Effector memory CD8-positive, alpha-beta T cell (primary cell): ENCODE measurements around the gene RBMS3.

Experiments used
- ATAC-seq: fragments of 150-1000 bp; cut with Tn5 transposase; replicated peaks from 2 replicates; pipeline ENCODE4 v1.10.0; 2021; ENCODE audit warnings: mild to moderate bottlenecking, moderate library complexity
- DNase-seq, 3 experiments: peaks; one replicate each; pipeline ENCODE4 v3.0.0; 2021
- H3K27ac Mint-ChIP-seq, 2 donors: one replicate each; pipeline ENCODE4 v1.8.0; 2022; ENCODE audit warnings: mild to moderate bottlenecking in 2 of 2, mixed read lengths in 2 of 2, moderate library complexity in 2 of 2
- H3K27me3 Mint-ChIP-seq, 2 donors: one replicate each; pipeline ENCODE4 v1.8.0; 2022; ENCODE audit warnings: mixed read lengths in 2 of 2
- H3K36me3 Mint-ChIP-seq: one replicate; pipeline ENCODE4 v1.8.0; 2022; ENCODE audit warnings: mild to moderate bottlenecking, moderate library complexity, mixed read lengths; ENCODE audit not compliant: insufficient read depth
- H3K4me1 Mint-ChIP-seq, 2 donors: one replicate each; pipeline ENCODE4 v1.8.0; 2022; ENCODE audit warnings: low read depth in 2 of 2, mixed read lengths in 2 of 2
- H3K4me3 Mint-ChIP-seq, 2 donors: one replicate each; pipeline ENCODE4 v1.8.0; 2022; ENCODE audit warnings: mild to moderate bottlenecking in 2 of 2, mixed read lengths in 2 of 2, moderate library complexity in 2 of 2
- H3K9me3 Mint-ChIP-seq, 2 donors: one replicate each; pipeline ENCODE4 v1.8.0; 2022; ENCODE audit warnings: mixed read lengths in 2 of 2

The RBMS3 gene

DNA sequence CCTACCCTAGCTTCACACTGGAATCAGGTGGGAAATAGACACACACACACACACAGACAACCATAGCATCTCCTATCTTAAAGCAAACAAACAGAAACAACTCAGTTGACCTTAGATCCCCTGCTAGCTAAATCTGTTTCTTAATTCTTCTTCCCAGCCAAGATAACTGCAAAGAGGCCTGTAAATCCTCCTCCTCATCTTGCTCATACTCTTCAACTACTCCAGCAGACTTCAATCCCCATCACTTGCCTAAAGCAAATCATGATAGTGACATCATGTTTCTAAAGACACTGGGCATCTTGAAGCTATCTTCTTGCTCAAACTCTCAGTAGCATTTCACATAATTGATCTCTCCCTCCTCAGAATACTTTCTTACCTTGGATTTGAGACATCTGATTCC is 303.0 kb downstream of the RBMS3 start:
- Mint-ChIP-seq H3K9me3 (peaks cover 0 to 2% of the 10 kb centered on the region in 2 donors), H3K4me1 (no peaks in the 10 kb centered on the region), H3K27me3 (no peaks in the 10 kb centered on the region), H3K36me3 (no peaks in the 10 kb centered on the region), H3K27ac (no peak overlapping the region), H3K4me3 (no peak overlapping the region)
- ATAC-seq (no peak), DNase-seq (no peak)

- Mint-ChIP-seq H3K9me3 (peaks cover 0 to 4% of the 10 kb centered on the region in 2 donors), H3K27me3 (no peaks in the 10 kb centered on the region), H3K4me1 (no peaks in the 10 kb centered on the region)
Observed at GRCh38 chr3:29585368-29585767, 304.5 kb downstream of the RBMS3 start.

GRCh38 chr3:29587340-29587739 is 306.5 kb downstream of the RBMS3 start:
- H3K36me3 Mint-ChIP-seq: no peaks in the 10 kb centered on the region
- no peak overlapping the region for H3K4me3 Mint-ChIP-seq
- ATAC-seq (no peak), DNase-seq (no peak)
- H3K27ac Mint-ChIP-seq: no peak overlapping the region
- peaks cover 0 to 4% of the 10 kb centered on the region in 2 donors for H3K9me3 Mint-ChIP-seq
- no peaks in the 10 kb centered on the region for H3K27me3 Mint-ChIP-seq
- no peaks in the 10 kb centered on the region for H3K4me1 Mint-ChIP-seq

More at GRCh38 chr3:29585368-29585767, 304.5 kb downstream of the RBMS3 start:
- H3K4me3 Mint-ChIP-seq: no peak overlapping the region
- H3K36me3 Mint-ChIP-seq: no peaks in the 10 kb centered on the region
- no peak overlapping the region for H3K27ac Mint-ChIP-seq
- ATAC-seq (no peak), DNase-seq (no peak)

GRCh38 chr3:29590012-29590411 is 309.1 kb downstream of the RBMS3 start:
- Mint-ChIP-seq H3K36me3 (no peaks in the 10 kb centered on the region), H3K9me3 (peaks cover 0 to 4% of the 10 kb centered on the region in 2 donors), H3K4me3 (no peak overlapping the region), H3K27me3 (no peaks in the 10 kb centered on the region), H3K4me1 (no peaks in the 10 kb centered on the region), H3K27ac (no peak overlapping the region)
- ATAC-seq (no peak), DNase-seq (no peak)

DNA sequence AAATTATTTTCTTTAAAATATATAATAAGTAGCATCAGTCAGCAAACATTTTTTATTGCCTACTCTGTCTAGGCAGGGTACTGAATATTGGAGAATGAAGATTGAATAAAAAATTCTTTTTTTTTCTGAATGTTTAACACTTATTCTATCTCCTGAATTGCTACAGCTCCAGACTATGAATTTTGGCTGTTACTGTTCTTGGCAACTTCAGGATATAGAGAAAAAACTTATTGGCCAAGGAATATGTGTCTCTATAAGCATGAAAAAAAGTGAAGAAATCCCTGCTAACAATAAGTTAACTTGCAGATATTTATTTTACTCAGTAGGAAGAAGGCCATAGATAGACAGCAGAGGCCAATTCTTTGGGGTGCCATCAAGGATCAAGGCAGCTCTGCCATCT is 309.6 kb downstream of the RBMS3 start:
- H3K4me3 Mint-ChIP-seq: no peak overlapping the region
- no peaks in the 10 kb centered on the region for H3K36me3 Mint-ChIP-seq
- H3K27ac Mint-ChIP-seq: no peak overlapping the region
- DNase-seq (no peak), ATAC-seq (no peak)
- H3K9me3 Mint-ChIP-seq: peaks cover 0 to 4% of the 10 kb centered on the region in 2 donors
- H3K4me1 Mint-ChIP-seq: no peaks in the 10 kb centered on the region
- H3K27me3 Mint-ChIP-seq: no peaks in the 10 kb centered on the region

DNA sequence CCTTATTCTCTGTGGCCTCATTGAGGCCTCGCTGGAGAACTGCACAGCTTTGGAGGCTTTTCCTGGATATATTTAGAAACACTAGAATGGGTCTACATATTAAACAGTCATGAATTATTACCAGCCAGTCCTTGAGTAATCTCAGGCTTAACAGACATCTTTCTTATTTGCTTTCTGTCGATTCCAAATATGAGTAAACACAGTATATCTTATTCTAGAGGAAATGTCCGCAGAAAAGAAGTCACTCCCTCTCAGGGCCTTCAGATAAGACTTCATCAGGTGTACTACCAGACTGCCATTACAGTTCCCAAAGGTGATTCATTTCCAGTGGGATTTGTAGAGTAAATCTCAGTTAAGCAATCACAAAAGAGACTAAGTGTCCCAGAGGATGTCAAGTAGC is 310.7 kb downstream of the RBMS3 start:
- no peaks in the 10 kb centered on the region for H3K36me3 Mint-ChIP-seq
- ATAC-seq: no peak
- peaks cover 0 to 5% of the 10 kb centered on the region in 2 donors for H3K9me3 Mint-ChIP-seq
- H3K4me1 Mint-ChIP-seq: no peaks in the 10 kb centered on the region
- no peak overlapping the region for H3K4me3 Mint-ChIP-seq
- no peaks in the 10 kb centered on the region for H3K27me3 Mint-ChIP-seq
- DNase-seq: no peak
- no peak overlapping the region for H3K27ac Mint-ChIP-seq

GRCh38 chr3:29593802-29594201 is 312.9 kb downstream of the RBMS3 start:
- no peak overlapping the region for H3K27ac Mint-ChIP-seq
- no peaks in the 10 kb centered on the region for H3K36me3 Mint-ChIP-seq
- H3K4me1 Mint-ChIP-seq: no peaks in the 10 kb centered on the region
- ATAC-seq (no peak), DNase-seq (no peak)
- no peaks in the 10 kb centered on the region for H3K27me3 Mint-ChIP-seq
- H3K4me3 Mint-ChIP-seq: no peak overlapping the region
- H3K9me3 Mint-ChIP-seq: peaks cover 0 to 3% of the 10 kb centered on the region in 2 donors

GRCh38 chr3:29594261-29594660 is 313.4 kb downstream of the RBMS3 start:
- no peak overlapping the region for H3K4me3 Mint-ChIP-seq
- no peak overlapping the region for H3K27ac Mint-ChIP-seq
- ATAC-seq (no peak), DNase-seq (no peak)
- H3K36me3 Mint-ChIP-seq: no peaks in the 10 kb centered on the region
- no peaks in the 10 kb centered on the region for H3K4me1 Mint-ChIP-seq
- peaks cover 0 to 1% of the 10 kb centered on the region in 2 donors for H3K9me3 Mint-ChIP-seq
- H3K27me3 Mint-ChIP-seq: no peaks in the 10 kb centered on the region

GRCh38 chr3:29597376-29598008 is 316.6 kb downstream of the RBMS3 start:
- peaks cover 0 to 1% of the 10 kb centered on the region in 2 donors for H3K9me3 Mint-ChIP-seq
- no peaks in the 10 kb centered on the region for H3K4me1 Mint-ChIP-seq
- no peak overlapping the region for H3K27ac Mint-ChIP-seq
- H3K36me3 Mint-ChIP-seq: no peaks in the 10 kb centered on the region
- no peaks in the 10 kb centered on the region for H3K27me3 Mint-ChIP-seq
- no peak overlapping the region for H3K4me3 Mint-ChIP-seq
- DNase-seq: no peak
- ATAC-seq: no peak

- Mint-ChIP-seq H3K27me3 (no peaks in the 10 kb centered on the region), H3K4me1 (no peaks in the 10 kb centered on the region), H3K36me3 (no peaks in the 10 kb centered on the region), H3K9me3 (no peaks in the 10 kb centered on the region), H3K4me3 (no peak overlapping the region), H3K27ac (no peak overlapping the region)
- DNase-seq: no peak
- ATAC-seq: no peak
Observed at GRCh38 chr3:29601861-29602585, 321.2 kb downstream of the RBMS3 start.

- Mint-ChIP-seq H3K27me3 (no peaks in the 10 kb centered on the region), H3K4me3 (no peak overlapping the region), H3K27ac (no peak overlapping the region), H3K36me3 (no peaks in the 10 kb centered on the region), H3K9me3 (no peaks in the 10 kb centered on the region), H3K4me1 (no peaks in the 10 kb centered on the region)
- ATAC-seq (no peak), DNase-seq (no peak)
Observed at GRCh38 chr3:29605845-29606244, 325.0 kb downstream of the RBMS3 start.

DNA sequence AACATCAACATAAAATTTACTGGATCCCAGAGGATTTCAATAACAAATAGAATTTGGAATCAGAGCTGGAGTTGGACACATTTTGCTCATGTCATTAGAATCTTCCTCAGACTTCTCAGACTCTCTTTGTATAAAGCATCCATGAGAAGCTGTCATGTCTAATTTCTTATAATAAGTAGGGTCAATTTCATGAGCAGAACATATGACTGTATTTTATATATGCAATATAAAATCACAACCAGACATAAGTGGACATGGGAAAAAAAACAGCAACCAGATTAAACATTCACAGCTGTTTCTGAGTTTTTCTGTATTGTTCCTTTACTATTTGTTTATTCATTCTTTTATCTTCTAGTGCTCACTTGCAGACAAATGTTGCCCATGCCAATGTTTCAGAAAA is 325.5 kb downstream of the RBMS3 start:
- H3K27me3 Mint-ChIP-seq: no peaks in the 10 kb centered on the region
- no peaks in the 10 kb centered on the region for H3K36me3 Mint-ChIP-seq
- ATAC-seq: no peak
- DNase-seq: no peak
- no peaks in the 10 kb centered on the region for H3K4me1 Mint-ChIP-seq
- H3K27ac Mint-ChIP-seq: no peak overlapping the region
- H3K4me3 Mint-ChIP-seq: no peak overlapping the region
- H3K9me3 Mint-ChIP-seq: no peaks in the 10 kb centered on the region

GRCh38 chr3:29608414-29609327 is 327.8 kb downstream of the RBMS3 start:
- Mint-ChIP-seq H3K27ac (no peak overlapping the region), H3K4me1 (no peaks in the 10 kb centered on the region), H3K9me3 (no peaks in the 10 kb centered on the region), H3K27me3 (no peaks in the 10 kb centered on the region), H3K36me3 (no peaks in the 10 kb centered on the region), H3K4me3 (no peak overlapping the region)
- ATAC-seq (no peak), DNase-seq (no peak)
